Measurements from ENCODE around the gene CACNB4.

CACNB4 gene

DNA sequence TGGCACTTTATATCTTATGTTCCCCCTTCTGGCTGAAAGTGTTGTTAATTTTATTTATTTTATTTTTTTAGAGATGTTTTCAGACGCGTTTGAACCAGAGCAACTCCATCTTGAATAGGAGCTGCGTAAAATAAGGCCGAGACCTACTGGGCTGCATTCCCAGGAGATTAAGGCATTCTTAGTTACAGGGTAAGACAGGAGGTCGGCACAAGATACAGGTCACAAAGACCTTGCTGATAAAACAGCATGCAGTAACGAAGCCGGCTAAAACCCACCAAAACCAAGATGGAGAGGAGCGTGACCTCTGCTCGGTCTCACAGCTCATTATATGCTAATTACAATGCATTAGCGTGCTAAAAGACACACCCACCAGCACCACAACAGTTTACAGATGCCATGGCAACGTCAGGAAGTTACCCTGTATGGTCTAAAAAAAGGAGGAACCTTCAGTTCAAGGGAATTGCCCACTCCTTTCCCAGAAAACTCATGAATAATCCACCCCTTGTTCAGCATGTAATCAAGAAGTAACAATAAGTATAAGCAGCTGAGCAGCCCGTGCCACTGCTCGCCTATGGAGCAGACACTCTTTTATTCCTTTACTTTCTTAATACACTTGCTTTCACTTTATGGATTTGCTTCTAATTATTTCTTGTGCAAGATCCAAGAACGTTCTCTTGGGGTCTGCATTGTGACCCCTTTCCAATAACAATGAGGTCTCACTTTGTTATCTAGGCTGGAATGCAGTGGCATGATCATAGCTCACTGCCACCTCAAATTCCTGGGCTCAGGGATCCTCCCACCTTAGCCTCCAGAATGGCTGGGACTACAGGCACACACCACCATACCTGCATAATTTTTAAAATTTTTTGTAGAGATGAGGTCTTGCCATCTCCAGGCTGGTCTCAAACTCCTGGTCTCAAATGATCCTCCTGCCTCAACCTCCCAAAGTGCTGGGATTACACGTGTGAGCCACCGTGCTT, 55.9 kb downstream of the CACNB4 start:
- Histone ChIP-seq H3K27me3 (ENCODE audit: insufficient read depth, poor library complexity, severe bottlenecking) (no peaks in the 10 kb centered on the region), H3K4me3 (replicated peaks; ENCODE audit: insufficient read depth, low read length) (no peak overlapping the region), H3K27ac (replicated peaks) (no peak overlapping the region)
- DNase-seq (ENCODE audit: low read depth in 1 of 2, low spot score in 1 of 2), result no peak
- TF ChIP-seq POLR2AphosphoS5 (IDR thresholded peaks at IDR 0.05; ENCODE audit: low read depth), result no peak
- TF ChIP-seq, protein P1, sequence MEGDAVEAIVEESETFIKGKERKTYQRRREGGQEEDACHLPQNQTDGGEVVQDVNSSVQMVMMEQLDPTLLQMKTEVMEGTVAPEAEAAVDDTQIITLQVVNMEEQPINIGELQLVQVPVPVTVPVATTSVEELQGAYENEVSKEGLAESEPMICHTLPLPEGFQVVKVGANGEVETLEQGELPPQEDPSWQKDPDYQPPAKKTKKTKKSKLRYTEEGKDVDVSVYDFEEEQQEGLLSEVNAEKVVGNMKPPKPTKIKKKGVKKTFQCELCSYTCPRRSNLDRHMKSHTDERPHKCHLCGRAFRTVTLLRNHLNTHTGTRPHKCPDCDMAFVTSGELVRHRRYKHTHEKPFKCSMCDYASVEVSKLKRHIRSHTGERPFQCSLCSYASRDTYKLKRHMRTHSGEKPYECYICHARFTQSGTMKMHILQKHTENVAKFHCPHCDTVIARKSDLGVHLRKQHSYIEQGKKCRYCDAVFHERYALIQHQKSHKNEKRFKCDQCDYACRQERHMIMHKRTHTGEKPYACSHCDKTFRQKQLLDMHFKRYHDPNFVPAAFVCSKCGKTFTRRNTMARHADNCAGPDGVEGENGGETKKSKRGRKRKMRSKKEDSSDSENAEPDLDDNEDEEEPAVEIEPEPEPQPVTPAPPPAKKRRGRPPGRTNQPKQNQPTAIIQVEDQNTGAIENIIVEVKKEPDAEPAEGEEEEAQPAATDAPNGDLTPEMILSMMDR (IDR thresholded peaks at IDR 0.05; ENCODE audit: insufficient read depth, low read length), result no peak
- TF ChIP-seq GABPA (IDR thresholded peaks at IDR 0.05; ENCODE audit: low read depth), result no peak
- TF ChIP-seq, protein P2, sequence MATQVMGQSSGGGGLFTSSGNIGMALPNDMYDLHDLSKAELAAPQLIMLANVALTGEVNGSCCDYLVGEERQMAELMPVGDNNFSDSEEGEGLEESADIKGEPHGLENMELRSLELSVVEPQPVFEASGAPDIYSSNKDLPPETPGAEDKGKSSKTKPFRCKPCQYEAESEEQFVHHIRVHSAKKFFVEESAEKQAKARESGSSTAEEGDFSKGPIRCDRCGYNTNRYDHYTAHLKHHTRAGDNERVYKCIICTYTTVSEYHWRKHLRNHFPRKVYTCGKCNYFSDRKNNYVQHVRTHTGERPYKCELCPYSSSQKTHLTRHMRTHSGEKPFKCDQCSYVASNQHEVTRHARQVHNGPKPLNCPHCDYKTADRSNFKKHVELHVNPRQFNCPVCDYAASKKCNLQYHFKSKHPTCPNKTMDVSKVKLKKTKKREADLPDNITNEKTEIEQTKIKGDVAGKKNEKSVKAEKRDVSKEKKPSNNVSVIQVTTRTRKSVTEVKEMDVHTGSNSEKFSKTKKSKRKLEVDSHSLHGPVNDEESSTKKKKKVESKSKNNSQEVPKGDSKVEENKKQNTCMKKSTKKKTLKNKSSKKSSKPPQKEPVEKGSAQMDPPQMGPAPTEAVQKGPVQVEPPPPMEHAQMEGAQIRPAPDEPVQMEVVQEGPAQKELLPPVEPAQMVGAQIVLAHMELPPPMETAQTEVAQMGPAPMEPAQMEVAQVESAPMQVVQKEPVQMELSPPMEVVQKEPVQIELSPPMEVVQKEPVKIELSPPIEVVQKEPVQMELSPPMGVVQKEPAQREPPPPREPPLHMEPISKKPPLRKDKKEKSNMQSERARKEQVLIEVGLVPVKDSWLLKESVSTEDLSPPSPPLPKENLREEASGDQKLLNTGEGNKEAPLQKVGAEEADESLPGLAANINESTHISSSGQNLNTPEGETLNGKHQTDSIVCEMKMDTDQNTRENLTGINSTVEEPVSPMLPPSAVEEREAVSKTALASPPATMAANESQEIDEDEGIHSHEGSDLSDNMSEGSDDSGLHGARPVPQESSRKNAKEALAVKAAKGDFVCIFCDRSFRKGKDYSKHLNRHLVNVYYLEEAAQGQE (IDR thresholded peaks at IDR 0.05; ENCODE audit: insufficient replicate concordance, low read depth), result no peak
- TF ChIP-seq SPI1 (IDR thresholded peaks at IDR 0.05; ENCODE audit: borderline replicate concordance, low read depth), result no peak

DNA sequence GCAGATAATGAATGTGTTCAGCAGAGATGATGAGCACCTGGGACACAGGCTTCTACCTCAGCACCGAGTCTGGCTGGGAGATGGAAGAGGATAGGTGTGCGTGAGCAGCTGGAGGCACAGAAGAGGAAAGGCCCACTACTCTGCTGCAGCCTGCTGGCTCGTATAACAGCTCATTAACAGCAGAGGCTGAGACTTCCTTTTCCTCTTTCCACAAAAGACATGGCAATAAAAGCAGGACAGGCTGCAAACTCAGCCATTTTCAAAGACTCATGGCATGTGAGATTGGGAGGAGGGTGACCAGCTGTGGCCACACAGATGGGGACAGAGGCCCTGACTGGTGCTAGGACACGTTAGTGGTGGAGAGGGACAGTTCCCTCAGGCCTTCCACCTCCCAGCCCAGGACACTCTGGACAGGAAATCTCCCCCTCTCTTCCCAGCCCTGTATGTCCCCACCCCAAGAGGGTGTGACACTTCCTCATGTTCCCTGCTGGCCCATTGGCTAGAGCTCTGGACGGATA, 60.3 kb downstream of the CACNB4 start:
- Histone ChIP-seq H3K4me3 (replicated peaks; ENCODE audit: insufficient read depth, low read length) (no peak overlapping the region), H3K27me3 (ENCODE audit: insufficient read depth, poor library complexity, severe bottlenecking) (no peaks in the 10 kb centered on the region), H3K27ac (replicated peaks) (no peak overlapping the region)
- TF ChIP-seq POLR2AphosphoS5 (IDR thresholded peaks at IDR 0.05; ENCODE audit: low read depth) (no peak), GABPA (IDR thresholded peaks at IDR 0.05; ENCODE audit: low read depth) (no peak), SPI1 (IDR thresholded peaks at IDR 0.05; ENCODE audit: borderline replicate concordance, low read depth) (no peak)
- TF ChIP-seq, protein P1 (IDR thresholded peaks at IDR 0.05; ENCODE audit: insufficient read depth, low read length), result no peak
- TF ChIP-seq, protein P2 (IDR thresholded peaks at IDR 0.05; ENCODE audit: insufficient replicate concordance, low read depth), result no peak
- DNase-seq (ENCODE audit: low read depth in 1 of 2, low spot score in 1 of 2), result peak in 1 of 2 experiments; percentile 22

DNA sequence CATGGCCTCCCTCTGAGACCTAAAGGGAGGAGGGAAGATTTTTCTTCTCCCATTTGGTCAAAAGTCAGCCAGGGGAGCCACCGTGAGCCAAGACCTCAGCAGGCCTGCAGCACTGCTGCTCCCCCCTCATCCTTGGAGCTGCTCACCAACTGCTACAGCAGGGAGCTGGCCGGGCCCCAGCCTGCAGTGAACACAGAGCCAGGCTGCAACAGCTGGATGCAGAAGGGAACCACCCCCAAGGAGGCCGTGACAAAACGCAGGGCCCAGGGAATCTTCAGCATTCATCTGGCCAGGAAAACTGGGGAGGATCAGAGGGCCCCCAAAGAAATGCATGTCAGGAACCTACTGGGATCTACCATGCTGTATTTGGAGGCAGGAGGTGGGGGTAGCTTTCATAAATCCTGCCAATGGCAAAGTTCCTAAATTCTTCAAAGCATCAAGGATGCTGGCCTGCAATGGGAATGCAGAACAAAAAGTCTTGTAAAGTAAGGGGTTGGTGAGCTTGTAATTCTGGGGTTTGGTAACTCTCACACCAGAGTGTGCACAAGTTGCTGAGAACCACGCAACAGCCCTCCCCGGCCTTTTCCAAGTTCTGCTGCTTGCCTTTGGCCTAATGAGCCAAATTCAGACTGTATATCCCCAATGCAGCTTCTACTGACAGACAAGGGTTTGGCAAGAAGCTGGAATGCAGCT, 61.0 kb downstream of the CACNB4 start:
- no peaks in the 10 kb centered on the region for H3K27me3 ChIP-seq (ENCODE audit: insufficient read depth, poor library complexity, severe bottlenecking)
- TF ChIP-seq, protein P2 (IDR thresholded peaks at IDR 0.05; ENCODE audit: insufficient replicate concordance, low read depth), result no peak
- TF ChIP-seq, protein P1 (IDR thresholded peaks at IDR 0.05; ENCODE audit: insufficient read depth, low read length), result no peak
- TF ChIP-seq GABPA (IDR thresholded peaks at IDR 0.05; ENCODE audit: low read depth), result no peak
- no peak for TF ChIP-seq POLR2AphosphoS5 (IDR thresholded peaks at IDR 0.05; ENCODE audit: low read depth)
- TF ChIP-seq SPI1 (IDR thresholded peaks at IDR 0.05; ENCODE audit: borderline replicate concordance, low read depth), result no peak
- DNase-seq (ENCODE audit: low read depth in 1 of 2, low spot score in 1 of 2), result no peak
- no peak overlapping the region for H3K27ac ChIP-seq (replicated peaks)
- H3K4me3 ChIP-seq (replicated peaks; ENCODE audit: insufficient read depth, low read length), result no peak overlapping the region
